GM18870 (cell line): ENCODE measurements around the gene AKAP6.

Source experiments
- ATAC-seq: cut with Tn5 transposase; IDR thresholded peaks from one replicate; pipeline ENCODE4 v1.9.1; 2021; ENCODE audit warnings: moderate library complexity; ENCODE audit not compliant: unreplicated experiment

Gene AKAP6

DNA sequence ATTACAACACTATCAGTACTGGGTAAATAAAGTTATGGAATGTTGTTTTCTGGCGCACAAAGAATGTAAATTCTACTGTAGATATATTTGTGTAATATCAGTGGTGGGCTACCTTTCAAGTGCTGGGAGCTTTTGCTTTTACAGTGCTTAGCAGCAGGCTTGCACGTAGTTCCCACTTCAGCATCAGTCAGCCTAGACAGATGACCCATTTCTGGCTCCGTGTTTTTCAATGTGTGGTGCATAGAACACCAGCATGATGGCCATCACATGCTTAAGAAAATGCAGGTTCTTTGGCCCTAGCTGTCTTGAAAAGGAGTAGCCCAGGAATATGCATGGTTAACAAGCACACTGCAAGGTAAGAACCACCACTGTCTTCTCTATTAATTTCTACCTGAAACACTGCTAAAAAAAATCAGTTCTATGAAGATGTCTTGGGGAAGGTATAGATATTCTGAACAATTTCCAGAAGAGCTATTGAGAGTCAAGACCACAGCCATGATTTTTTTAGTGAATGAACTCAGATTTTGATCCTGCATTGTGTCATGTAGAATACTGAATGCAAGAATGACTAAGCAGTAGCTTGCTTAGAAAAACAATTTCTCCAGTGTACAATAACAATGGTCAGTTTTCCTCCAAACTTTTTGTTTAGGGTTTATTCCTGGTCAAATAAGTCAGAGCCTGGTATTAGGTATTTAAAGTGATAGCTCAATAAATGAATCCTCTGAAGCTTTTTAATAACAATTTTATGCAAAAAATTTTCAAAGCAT is 195.7 kb downstream of the AKAP6 start:
- no peak for ATAC-seq

DNA sequence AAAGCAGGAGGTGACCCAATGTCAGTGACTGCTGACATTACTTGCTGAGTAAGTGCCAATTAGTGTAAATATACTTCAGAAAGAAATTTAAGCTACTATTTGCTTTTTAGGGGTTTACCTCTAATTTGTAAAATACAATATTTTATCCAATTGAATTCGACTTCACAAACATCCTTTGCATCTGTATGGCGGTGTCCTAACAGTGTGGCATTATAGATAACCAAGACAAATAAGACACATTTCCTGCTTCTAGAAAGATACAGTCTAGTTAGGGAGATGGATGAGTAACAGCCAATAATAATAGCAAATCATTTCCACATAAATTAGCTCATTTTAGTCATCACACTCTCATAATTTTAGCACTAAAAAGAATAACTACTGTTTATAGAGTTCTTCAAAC is 196.5 kb downstream of the AKAP6 start:
- no peak for ATAC-seq

DNA sequence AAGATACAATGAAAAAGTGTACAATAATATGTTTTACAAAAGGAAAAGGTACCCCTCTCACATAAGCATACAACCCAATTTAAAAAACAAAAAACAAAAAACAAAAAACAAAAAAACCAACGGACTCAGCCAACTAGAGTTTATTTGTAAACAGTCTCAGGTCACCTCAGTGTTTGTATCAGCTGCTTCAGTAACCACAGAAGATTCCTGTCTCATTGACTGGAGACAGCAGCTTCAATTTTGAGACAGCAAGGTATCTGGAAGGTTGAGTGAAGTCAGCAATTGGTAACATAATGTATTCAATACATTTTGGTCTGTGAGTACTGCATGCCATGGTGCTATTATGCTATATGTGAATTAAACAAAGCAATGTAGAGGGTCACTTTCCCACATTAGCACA is 201.7 kb downstream of the AKAP6 start:
- no peak for ATAC-seq

DNA sequence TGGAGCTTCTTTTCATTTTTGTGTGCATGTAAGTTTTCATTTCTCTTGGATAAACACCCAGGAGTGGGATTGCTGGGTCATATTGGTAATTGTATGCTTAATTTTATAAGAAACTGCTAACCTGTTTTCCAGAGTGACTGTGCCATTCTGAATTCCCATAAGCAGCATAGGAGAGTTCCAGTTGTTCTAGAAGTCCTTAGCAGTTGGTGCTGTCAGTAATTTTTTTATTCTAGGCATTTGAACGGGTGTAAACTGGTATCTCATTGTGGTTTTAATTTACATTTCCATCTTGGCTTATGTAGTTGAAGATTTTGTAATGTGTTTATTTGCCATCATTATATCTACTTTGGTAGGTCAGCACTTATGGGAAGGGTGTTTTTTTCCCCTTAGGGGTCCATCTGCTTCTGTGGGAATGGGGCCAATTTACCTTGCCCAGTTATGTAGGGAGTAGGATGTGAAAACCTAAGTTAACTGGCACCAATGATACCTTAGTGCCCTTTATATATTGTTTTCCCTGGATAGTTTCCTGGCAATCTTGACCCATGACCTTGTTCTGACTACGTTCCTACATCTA is 202.9 kb downstream of the AKAP6 start:
- ATAC-seq, result no peak

DNA sequence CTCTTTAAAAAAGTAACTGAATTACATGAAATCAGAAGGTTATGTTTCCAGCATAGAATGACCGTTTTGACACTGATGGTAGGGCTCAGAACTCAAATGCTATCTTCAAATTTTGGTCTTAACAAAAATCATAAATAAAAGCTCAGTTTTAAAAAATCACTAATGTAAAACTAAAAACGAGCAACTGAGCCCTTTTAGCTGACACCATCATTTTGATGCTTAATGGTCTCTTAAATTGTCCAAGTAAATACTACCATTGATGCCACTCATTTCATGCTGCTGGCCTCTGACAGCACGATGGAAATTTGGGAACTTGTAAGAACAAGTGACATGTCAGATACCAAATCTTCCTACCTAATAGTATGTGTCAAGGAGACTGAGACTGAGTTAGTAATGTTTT is 205.0 kb downstream of the AKAP6 start:
- no peak for ATAC-seq

DNA sequence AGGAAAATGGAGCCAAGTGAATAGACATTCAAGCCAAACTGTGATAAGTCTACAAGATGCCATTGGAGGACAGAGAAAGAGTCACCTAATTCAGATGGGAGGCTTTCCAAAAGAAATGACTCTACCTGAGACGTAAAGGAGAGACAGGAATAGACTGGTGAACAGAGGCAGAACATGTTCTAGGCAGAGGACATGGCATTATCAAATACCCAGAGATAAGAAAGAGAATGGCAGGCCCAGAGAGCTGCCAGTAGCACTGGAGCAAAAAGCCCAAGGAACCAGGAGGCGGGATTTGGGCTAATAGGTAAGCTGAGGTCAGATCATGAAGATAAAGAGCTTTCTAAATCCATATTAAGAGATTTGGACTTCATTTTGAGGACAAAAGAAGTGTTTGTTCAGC is 207.1 kb downstream of the AKAP6 start:
- no peak for ATAC-seq

DNA sequence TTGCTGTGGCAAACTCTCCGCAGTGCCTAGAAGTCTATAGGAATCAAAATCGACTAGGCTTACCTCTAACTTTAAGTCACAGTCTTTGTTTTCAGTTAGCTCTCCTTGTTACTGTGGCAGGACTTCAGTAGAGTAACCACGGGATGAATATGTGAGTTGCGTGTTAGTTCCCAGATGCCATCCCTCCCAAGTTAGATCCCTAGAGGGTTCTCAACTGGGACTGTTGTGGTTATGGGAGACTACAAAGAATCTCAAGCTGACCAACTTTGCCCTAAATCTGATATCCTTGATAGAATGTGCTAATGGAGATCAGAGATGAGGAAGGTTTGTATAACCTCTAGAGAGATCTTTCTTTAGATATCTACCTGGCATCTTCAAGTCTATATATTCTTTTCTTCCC is 208.1 kb downstream of the AKAP6 start:
- ATAC-seq, result no peak

DNA sequence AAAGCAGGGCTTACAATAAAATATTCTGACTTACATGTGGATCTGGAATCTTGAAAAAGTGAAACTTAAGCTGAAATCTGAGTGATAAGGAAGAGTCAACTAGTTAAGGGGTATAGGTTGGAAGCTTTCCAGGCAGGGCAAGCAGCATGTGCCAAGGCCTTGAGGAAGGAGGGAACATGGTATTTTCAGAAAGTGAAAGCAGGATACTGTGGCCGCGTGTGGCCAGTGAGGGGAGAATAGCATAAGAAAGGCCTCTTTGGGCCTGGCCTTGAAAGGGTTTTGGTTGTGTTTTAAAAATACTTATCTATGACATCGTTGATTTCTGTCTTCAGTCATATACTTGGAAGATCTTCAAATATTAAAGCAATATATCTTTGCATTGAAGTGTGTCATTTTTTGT is 213.4 kb downstream of the AKAP6 start:
- no peak for ATAC-seq

DNA sequence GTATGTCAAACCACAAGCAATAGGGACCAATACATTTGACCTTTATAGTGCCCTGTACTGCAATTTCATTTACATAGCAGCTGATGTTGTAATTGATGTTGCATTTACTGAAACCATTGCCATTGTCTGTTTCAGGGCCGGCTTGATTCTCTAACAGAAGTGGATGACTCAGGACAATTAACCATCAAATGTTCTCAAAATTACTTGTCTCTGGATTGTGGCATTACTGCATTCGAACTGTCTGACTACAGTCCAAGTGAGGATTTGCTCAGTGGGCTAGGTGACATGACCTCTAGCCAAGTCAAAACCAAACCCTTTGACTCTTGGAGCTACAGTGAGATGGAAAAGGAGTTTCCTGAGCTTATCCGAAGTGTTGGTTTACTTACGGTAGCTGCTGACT is 216.0 kb downstream of the AKAP6 start:
- no peak for ATAC-seq

DNA sequence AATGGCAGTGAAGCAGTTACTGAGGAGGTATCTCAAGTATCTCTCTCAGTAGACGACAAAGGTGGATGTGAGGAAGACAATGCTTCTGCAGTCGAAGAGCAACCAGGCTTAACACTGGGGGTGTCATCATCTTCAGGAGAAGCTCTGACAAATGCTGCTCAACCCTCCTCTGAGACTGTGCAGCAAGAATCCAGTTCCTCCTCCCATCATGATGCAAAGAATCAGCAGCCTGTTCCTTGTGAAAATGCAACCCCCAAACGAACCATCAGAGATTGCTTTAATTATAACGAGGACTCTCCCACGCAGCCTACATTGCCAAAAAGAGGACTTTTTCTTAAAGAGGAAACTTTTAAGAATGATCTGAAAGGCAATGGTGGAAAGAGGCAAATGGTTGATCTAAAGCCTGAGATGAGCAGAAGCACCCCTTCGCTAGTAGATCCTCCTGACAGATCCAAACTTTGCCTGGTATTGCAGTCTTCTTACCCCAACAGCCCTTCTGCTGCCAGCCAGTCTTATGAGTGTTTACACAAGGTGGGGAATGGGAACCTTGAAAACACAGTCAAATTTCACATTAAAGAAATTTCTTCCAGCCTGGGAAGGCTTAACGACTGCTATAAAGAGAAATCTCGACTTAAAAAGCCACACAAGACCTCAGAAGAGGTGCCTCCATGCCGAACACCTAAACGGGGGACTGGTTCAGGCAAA is 216.6 kb downstream of the AKAP6 start:
- ATAC-seq, result no peak

DNA sequence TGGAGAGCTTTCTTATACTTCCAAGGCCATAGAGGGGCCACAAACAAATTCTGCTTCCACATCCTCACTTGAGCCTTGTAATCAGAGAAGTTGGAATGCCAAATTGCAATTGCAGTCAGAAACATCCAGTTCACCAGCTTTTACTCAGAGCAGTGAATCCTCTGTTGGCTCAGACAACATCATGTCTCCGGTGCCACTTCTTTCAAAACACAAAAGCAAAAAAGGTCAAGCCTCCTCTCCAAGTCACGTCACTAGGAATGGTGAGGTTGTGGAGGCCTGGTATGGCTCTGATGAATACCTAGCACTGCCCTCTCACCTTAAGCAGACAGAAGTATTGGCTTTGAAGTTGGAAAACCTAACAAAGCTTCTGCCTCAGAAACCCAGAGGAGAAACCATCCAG is 217.1 kb downstream of the AKAP6 start:
- ATAC-seq, result no peak

DNA sequence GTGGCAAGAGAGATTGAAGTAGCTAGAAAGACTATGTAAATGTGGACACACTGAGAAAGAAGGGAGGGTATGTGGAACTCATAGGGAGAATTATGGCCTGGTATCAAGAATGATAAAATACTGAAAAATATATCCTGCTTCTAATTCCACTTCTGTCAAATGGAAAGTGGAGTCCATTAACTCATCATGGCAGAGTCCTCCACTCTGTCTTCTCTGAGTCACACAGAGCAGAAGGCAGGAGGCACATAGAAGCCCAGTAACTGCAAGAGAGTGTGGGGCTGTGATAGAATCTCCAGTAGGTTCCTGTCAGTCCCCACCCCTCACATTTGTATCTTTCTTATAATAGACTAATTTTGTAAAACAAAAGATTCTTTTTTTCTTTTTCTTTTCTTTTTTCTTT is 223.7 kb downstream of the AKAP6 start:
- no peak for ATAC-seq

DNA sequence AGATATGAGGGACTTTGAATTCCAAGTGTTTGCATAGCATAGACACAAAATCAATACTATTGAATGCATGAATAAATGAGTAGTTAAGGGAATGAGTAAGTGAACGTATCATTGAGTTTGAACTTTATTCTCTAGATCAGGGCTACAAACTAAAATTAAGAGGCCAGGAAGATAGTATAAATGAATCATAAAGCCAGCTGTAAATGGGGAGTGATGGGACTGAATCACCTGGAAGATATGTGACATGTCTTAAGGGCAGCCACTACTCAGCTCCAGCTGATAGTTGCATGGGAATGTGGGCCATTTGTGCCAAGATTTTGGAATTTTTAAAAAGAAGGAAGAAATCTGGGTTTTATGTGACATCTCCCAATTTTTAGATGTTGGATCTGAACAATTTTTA is 229.9 kb downstream of the AKAP6 start:
- ATAC-seq, result no peak

DNA sequence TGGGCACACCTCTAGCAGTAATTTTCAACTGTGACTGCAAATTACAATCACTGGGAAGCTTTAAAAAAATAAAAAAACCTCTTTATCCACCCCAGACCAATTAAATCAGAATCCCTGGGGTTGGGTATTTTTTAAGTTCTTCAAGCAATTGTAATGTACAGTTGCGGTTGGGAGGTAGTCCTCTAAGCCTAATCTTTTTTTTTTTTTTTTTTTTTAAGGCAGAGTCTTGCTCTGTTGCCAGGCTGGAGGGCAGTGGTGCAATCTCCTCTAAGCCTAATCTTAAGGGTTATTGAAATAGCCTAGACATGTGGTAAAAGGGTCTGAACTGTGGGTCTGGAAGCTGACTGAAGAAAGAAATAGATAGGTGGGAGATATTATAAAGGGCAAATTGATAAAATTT is 230.5 kb downstream of the AKAP6 start:
- no peak for ATAC-seq

DNA sequence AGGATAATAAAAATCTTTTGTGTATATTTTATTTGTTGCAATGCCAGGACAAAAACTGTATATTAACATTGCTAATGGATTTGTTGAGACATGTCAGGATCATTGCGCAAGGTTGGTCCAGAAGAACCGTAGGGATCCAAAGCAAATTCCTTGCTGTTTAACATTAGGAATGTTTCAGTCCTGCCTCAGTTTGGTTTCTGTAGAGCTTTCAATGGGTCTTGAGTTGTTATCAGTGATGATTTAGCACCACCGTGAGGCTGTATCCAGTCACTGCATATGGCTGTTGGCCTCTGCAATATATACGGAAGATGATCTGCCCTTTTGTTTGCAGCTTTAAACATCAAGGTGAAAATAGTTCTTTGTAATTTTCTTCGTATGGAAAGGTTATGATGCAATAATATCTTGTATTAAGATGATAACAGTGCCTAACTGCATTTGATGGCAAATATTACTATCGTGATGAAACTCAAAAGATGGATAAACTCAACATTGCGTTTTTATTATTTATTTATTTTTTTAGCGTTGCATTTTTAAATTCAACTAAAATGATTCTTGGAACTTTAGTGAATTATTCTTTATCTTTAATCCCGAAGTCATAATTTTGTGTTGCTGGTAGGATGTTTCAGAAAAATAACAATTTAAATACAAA is 231.2 kb downstream of the AKAP6 start:
- ATAC-seq, result peak; percentile 74

DNA sequence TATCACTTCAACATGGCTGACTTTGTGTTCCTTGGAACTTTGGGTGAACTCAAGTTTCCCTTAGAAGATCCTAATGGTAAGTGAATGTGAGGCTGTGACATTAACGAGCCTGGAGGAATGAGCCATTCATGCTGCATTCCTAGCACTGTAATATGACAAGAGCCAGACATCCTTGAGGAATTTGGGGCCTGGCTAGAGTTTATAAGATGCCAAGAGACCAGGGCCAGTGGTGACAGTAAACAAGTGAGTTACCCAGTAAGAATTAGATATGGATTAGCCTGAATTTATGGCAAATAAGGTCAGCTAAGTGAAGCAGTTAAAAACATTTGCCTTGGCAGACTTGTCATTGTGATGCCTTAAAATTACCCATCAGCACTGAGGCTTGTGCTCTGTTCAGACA is 232.4 kb downstream of the AKAP6 start:
- no peak for ATAC-seq

DNA sequence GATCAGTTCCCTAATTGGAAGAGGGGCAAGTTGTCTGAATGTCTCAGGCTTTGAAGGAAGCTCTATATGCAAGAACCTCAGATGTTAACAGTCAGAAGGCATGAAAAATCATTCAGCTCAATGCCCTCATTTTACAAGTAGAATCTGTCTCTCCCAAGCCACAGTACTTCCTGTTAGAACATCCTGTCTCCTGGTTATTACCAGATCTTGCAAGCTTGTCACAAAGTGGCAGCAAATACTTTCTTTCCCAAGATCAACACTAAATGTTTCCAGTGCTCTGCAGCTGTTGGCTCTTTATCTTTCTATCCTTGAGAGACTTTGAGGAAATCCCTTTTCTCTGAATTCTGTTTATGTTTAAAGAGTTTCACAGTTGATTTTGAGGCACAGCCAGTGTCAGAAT is 235.5 kb downstream of the AKAP6 start:
- ATAC-seq, result no peak

DNA sequence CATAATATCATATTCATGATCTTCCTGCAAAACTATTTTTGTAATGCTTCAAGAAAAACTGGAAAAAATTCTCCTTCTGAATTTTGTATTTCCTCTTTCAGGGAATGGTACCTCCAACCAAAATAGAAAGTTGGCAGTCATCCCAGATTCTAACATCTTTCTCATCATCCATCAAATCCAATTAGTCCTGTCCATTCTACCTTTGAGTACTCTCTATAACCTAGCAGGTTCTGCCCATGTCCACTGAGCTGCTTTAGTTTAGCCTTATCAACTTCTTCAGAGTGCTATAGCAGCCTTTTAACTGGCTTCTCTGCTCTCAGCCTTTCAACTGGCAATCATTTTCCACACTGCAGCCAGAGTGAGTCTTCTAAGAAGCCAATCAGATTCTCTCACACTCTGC is 236.2 kb downstream of the AKAP6 start:
- no peak for ATAC-seq

DNA sequence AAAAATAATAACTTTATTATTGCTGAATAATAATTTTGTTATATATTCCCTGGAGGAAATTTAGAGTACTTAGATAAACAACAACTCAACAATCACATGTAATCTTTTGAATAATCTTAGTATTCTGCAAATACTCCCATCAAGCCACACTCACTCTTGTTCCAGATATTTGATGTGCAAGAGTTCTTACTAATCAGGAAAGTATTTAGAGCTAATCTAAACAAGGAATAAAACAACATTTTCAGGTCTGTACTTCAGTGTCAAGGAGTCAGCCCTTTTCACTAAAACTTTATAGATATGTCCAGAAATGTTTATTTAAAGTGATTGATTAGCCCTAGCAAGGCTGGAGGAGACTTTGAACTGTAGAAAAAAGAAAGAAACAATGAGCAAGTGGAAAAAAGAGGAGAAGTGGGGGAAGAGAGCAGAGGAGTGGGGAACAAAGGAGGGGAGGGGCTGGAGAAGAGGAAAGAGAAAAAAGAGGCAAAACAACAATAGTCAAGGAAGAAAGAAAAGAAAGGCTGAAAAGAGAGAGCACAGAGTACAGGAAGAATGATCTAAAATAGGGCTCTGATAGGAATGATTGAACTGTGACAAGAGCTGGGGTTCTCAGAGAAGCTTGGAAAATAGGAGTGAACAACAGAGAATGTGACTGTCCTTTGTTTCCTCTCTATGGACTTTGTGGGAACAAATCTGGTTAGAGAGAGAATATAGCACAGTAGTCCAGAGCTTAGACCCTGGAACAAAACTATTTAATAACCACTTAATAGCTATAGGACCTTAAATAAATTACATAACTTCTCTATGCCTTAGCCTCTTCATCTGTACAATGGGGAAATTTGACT is 238.7 kb downstream of the AKAP6 start:
- no peak for ATAC-seq

DNA sequence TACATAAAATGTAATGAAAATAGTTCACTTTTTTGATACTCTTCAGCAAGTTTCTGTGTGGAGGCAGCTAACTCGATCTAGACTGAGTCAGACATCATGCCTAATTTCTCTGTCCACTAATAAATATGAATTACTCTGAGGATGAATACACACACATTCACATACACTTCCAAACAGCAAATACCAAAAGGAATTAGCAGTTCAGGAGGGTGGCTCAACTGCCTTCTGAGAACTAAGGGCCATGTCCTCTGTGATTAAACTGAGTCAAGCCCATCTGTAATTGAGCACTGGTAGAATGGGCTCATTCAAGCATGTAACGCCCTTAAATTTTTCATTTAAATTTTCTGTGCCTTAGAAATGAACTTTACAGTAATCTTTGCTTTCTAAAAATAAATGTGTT is 242.5 kb downstream of the AKAP6 start:
- no peak for ATAC-seq
